ENCODE measurements around the gene PTGDR2. TPM values are rescaled to one million over a fixed set of nuclear protein-coding genes. Genes with fewer than 3 reads are reported as not detected.

Gene PTGDR2
- total RNA-seq, 2 experiments from 2014 or later = 3.3 to 3.4 TPM

DNA sequence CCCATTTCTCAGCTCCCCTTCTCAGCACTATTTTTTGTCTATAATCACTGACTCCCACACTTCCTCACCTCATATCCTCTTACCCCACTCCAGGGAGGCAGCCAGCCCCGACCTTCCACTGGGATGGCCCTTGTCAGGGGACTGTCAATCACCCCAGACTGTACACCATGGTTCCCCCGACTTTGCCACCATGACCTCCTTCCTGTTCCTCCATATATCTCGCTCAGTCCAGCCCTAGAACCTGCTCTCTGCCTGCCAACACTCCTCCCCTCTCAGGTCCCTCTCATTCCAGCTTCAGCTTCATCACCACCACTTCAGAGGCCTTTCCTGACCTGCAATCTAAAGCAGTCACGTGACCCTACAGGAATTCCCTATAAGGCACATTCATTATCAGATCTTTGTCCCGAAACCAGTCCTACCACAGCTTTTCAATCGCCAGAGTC is 34.1 kb upstream of the PTGDR2 start:
- ATAC-seq = no peak
- Mint-ChIP-seq H3K36me3 (ENCODE audit: low read depth) (peaks cover 41% of the 10 kb centered on the region), H3K27me3 (ENCODE audit: low read depth) (no peaks in the 10 kb centered on the region), H3K9me3 (ENCODE audit: insufficient read depth) (no peaks in the 10 kb centered on the region), H3K27ac (peak overlapping the region; percentile 51), H3K4me3 (no peak overlapping the region), H3K4me1 (ENCODE audit: low read depth) (peaks cover 9% of the 10 kb centered on the region)
- DNase-seq = no peak
- CTCF ChIA-PET = interaction anchor here (1.0 to 12.9 kb wide), 5 partner anchors 8 to 115 kb away, joined by 3 to 610 read pairs (median 61); partner anchors contain the start of genes CCDC86 and ZP1
- POLR2A ChIA-PET = interaction anchor here (1.2 kb wide), 1 partner anchor 59 kb away, joined by 4 read pairs; no protein-coding TSS in a partner anchor

DNA sequence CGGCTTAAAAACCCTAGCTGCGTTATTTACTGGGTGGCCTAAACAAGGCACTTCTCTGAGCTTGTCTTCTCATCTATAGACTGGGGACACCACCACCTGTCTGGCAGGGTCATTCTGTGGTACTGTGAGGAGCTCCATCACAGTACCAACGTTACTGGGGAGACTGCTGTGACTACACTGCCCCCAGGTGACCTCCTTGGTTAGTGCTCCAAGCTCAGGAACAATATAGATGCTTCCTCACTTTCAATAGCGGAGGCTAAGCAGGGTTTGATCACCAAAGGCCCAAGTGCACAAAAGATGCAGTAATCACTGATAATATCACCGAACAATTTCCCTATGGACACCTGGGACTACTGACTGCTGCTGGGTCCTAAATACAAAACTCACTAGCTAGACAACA is 31.8 kb upstream of the PTGDR2 start:
- DNase-seq (peak; percentile 79), ATAC-seq (peak; percentile 99)
- Mint-ChIP-seq H3K4me3 (no peak overlapping the region), H3K27me3 (ENCODE audit: low read depth) (no peaks in the 10 kb centered on the region), H3K4me1 (ENCODE audit: low read depth) (peaks cover 9% of the 10 kb centered on the region), H3K9me3 (ENCODE audit: insufficient read depth) (no peaks in the 10 kb centered on the region), H3K27ac (no peak overlapping the region), H3K36me3 (ENCODE audit: low read depth) (peaks cover 34% of the 10 kb centered on the region)
- CTCF ChIA-PET = interaction anchor here (0.7 to 12.9 kb wide), 29 partner anchors 10 to 300 kb away, joined by 3 to 610 read pairs (median 6); partner anchors contain the start of genes CCDC86, PRPF19, PTGDR2 and ZP1
- POLR2A ChIA-PET = interaction anchor here (1.0 to 1.3 kb wide), 5 partner anchors 21 to 112 kb away, joined by 3 to 7 read pairs (median 3); no protein-coding TSS in a partner anchor

DNA sequence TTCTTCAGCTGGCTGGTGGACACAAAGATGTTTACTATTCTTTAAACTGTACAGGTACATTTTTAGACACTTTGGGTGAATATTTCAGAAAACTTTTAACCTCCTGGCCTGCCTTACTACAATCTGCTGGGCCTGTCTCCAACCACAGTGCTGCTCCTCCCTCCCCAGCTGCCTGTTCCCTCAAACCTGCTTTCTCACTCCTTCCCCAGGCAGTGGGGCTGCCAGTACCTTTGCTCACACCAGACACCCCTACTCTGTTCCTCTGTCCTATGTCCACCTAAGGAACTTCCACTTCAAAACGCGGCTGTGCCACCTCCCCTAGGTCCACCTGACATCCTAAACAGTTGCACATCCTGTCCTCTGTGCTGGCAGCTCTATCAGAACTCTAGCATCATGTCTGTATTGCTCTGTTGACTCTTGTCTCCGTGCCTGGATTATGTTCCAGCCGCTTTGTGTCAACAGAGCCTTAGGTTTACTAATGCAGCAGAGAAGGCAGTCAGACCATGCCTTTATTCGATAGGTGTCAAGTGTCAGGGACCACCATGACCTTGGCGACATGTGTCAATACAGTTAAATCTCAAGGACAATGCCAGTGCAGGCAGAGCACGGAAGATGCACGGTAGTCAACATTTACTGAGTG is 25.0 kb upstream of the PTGDR2 start:
- ATAC-seq (no peak), DNase-seq (no peak)
- POLR2A ChIA-PET = no interaction called here
- H3K4me3 Mint-ChIP-seq = no peak overlapping the region
- peaks cover 33% of the 10 kb centered on the region for H3K36me3 Mint-ChIP-seq (ENCODE audit: low read depth)
- H3K9me3 Mint-ChIP-seq (ENCODE audit: insufficient read depth) = no peaks in the 10 kb centered on the region
- peaks cover 17% of the 10 kb centered on the region for H3K4me1 Mint-ChIP-seq (ENCODE audit: low read depth)
- CTCF ChIA-PET = interaction anchor here (0.8 to 12.9 kb wide), 2 partner anchors 30 to 46 kb away, joined by 3 to 610 read pairs; partner anchors contain the start of gene CCDC86
- peak overlapping the region; percentile 16 for H3K27ac Mint-ChIP-seq
- no peaks in the 10 kb centered on the region for H3K27me3 Mint-ChIP-seq (ENCODE audit: low read depth)

DNA sequence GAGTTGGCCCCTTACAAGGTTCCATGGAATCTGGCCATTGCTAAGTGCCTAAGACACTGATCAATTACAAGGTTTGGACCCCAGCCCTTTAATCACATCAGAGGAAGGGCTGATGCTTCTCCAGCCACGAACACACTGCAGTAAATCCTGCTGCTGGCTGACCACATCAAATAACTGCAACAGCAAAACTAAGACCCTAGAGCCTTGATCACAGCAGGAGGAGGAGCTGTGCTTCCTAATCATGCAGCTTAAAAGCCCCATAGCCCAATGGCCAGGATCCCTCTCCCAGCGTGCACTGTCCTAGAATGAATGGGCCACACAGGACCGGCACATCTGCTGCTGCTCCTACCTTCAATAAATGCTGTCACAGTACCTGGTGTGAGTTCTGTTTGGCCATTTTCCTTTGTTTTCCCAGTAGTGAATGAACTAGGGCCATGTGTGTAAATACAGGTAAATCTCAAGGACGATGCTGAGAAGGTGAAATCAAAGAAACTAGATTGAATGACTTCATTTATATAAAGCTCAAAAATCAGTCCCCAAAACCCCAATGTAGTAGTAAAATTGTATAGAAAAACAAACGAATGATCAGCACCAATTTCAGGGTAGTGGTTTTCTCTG is 24.3 kb upstream of the PTGDR2 start:
- DNase-seq (no peak), ATAC-seq (no peak)
- Mint-ChIP-seq H3K27me3 (ENCODE audit: low read depth) (no peaks in the 10 kb centered on the region), H3K9me3 (ENCODE audit: insufficient read depth) (no peaks in the 10 kb centered on the region), H3K4me3 (no peak overlapping the region), H3K27ac (no peak overlapping the region), H3K36me3 (ENCODE audit: low read depth) (peaks cover 27% of the 10 kb centered on the region), H3K4me1 (ENCODE audit: low read depth) (peaks cover 17% of the 10 kb centered on the region)
- POLR2A ChIA-PET = no interaction called here
- CTCF ChIA-PET = interaction anchor here (0.8 to 12.9 kb wide), 2 partner anchors 29 to 45 kb away, joined by 3 to 610 read pairs; partner anchors contain the start of gene CCDC86

DNA sequence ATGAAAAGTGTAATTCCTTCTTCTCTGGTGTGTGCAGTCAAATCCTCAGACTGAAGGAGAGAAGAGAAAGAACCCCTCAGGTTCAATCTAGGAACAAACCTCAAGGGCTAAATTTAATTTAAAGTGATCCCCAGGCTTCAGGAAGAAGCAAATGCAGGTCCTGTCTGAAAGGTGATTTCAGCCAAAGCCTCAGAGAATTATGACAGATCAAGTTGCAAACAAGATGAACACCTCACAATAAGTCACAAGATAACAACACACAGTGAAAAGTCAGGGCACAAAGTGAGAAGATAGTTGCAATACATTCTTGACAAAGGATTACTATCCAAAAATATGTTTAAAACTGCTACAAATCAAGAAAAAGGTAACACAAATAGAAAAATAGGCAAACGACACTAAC is 23.4 kb upstream of the PTGDR2 start:
- peaks cover 24% of the 10 kb centered on the region for H3K4me1 Mint-ChIP-seq (ENCODE audit: low read depth)
- H3K36me3 Mint-ChIP-seq (ENCODE audit: low read depth) = peaks cover 25% of the 10 kb centered on the region
- no peak overlapping the region for H3K27ac Mint-ChIP-seq
- DNase-seq (no peak), ATAC-seq (no peak)
- H3K4me3 Mint-ChIP-seq = no peak overlapping the region
- ChIA-PET POLR2A (no interaction called here), CTCF (interaction anchor here (4.2 to 12.6 kb wide), 2 partner anchors 10 to 48 kb away, joined by 25 to 122 read pairs; no protein-coding TSS in a partner anchor)
- H3K9me3 Mint-ChIP-seq (ENCODE audit: insufficient read depth) = no peaks in the 10 kb centered on the region
- no peaks in the 10 kb centered on the region for H3K27me3 Mint-ChIP-seq (ENCODE audit: low read depth)

DNA sequence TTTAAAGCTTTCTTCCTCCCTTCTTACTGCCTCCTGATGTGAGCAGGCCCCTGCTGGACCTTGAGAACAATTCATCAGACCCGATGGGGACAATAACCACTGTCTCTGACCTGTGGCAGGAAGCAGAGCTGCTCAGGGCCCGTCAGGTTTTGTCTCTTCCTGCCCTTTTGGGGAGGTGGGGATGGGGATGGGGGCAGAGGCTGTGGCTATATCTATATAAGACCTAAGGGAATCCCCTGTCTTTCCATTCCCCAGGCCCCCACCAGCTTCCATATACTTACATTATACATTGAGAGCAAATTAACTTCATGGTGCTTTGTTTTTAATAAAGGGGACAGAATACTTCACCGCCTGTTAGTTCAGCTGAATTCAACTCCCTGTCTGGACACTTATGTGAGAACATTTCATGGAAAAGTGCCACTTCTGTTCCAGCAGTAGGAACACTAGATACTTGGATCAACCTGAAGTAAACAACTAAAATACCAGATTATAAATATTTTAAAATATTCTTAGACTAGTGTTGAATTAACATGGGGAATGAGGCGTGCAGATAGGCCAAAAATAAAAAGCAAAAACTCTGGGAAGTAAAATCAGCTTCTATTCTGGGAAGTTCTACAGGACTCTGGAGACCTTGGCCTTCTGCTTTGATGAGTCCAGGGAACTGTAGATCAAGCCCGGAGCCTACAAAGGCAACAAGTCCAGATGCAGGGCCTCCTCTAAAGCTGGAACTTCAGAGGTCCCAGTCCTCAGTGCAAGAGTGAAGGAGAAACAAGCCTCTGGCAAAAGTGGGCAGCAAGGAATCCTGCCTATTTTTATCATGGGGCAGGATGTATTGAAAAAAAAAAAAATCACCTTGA is 22.7 kb upstream of the PTGDR2 start:
- H3K27ac Mint-ChIP-seq = no peak overlapping the region
- CTCF ChIA-PET = interaction anchor here (2.2 to 12.6 kb wide), 3 partner anchors 10 to 47 kb away, joined by 6 to 122 read pairs (median 25); no protein-coding TSS in a partner anchor
- DNase-seq (no peak), ATAC-seq (no peak)
- H3K27me3 Mint-ChIP-seq (ENCODE audit: low read depth) = no peaks in the 10 kb centered on the region
- peaks cover 25% of the 10 kb centered on the region for H3K36me3 Mint-ChIP-seq (ENCODE audit: low read depth)
- POLR2A ChIA-PET = no interaction called here
- H3K4me3 Mint-ChIP-seq = no peak overlapping the region
- no peaks in the 10 kb centered on the region for H3K9me3 Mint-ChIP-seq (ENCODE audit: insufficient read depth)
- peaks cover 31% of the 10 kb centered on the region for H3K4me1 Mint-ChIP-seq (ENCODE audit: low read depth)

DNA sequence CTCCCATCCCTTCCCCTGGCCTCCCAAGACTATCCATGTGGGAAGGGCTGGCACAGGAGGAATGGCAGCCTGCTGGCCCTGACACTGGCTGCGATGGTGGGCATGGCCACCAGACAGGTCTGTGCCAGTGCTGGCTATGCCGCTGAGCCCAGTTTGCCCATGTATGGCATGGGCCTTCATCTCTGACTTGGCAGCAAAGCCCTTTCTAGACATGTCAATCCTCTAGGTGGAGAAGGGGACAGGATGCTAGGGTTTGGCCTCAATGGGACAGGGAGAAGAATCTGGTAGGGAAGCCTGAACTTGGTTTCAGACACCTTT is 20.4 kb upstream of the PTGDR2 start:
- ATAC-seq (no peak), DNase-seq (no peak)
- H3K27ac Mint-ChIP-seq = peak overlapping the region; percentile 5
- peaks cover 17% of the 10 kb centered on the region for H3K36me3 Mint-ChIP-seq (ENCODE audit: low read depth)
- peaks cover 54% of the 10 kb centered on the region for H3K4me1 Mint-ChIP-seq (ENCODE audit: low read depth)
- H3K9me3 Mint-ChIP-seq (ENCODE audit: insufficient read depth) = no peaks in the 10 kb centered on the region
- ChIA-PET POLR2A (no interaction called here), CTCF (interaction anchor here (0.8 to 12.6 kb wide), 4 partner anchors 13 to 45 kb away, joined by 3 to 122 read pairs (median 14); no protein-coding TSS in a partner anchor)
- H3K4me3 Mint-ChIP-seq = no peak overlapping the region
- no peaks in the 10 kb centered on the region for H3K27me3 Mint-ChIP-seq (ENCODE audit: low read depth)

DNA sequence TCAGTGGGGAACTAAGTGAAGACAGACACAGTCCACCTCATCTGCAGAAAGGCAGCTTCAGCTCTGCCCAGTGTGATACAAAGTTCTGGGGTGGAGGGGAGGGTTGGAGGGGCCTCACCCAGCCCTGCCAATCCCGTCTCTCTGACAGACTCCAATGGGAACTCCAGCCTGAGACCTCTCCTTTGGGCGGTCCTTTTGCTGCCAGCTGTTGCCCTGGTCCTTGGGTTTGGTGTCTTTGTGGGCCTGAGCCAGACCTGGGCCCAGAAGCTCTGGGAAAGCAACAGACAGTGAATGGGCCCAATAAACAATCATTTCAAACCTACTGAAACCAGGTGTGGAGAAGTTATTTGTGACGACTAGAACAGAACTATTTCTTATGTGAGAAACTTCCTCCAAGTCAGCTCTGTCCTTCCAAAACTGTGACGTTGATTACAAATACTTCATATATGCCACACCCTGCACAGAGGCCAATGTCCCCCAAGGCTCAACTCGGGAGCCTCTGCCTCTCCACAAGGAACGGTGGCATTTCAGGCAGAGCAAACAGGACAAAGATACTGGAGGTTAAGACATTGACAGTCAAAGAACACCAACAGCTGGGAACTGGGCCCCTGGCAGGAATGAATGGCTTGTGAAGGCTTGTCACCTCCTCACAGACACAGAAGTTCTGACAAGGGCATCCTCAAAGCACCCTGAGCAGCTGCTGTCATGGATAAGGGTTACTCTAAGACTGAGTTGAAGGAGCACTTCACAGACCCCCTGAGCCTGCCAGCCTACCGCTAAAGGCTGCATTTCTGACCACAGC is 19.8 kb upstream of the PTGDR2 start:
- H3K9me3 Mint-ChIP-seq (ENCODE audit: insufficient read depth) = no peaks in the 10 kb centered on the region
- H3K4me3 Mint-ChIP-seq = no peak overlapping the region
- CTCF ChIA-PET = interaction anchor here (0.8 to 12.6 kb wide), 4 partner anchors 13 to 44 kb away, joined by 3 to 122 read pairs (median 14); no protein-coding TSS in a partner anchor
- H3K27me3 Mint-ChIP-seq (ENCODE audit: low read depth) = no peaks in the 10 kb centered on the region
- H3K27ac Mint-ChIP-seq = no peak overlapping the region
- peaks cover 12% of the 10 kb centered on the region for H3K36me3 Mint-ChIP-seq (ENCODE audit: low read depth)
- DNase-seq (no peak), ATAC-seq (no peak)
- POLR2A ChIA-PET = interaction anchor here (0.6 kb wide), 1 partner anchor 1761 kb away, joined by 3 read pairs; no protein-coding TSS in a partner anchor
- peaks cover 55% of the 10 kb centered on the region for H3K4me1 Mint-ChIP-seq (ENCODE audit: low read depth)

DNA sequence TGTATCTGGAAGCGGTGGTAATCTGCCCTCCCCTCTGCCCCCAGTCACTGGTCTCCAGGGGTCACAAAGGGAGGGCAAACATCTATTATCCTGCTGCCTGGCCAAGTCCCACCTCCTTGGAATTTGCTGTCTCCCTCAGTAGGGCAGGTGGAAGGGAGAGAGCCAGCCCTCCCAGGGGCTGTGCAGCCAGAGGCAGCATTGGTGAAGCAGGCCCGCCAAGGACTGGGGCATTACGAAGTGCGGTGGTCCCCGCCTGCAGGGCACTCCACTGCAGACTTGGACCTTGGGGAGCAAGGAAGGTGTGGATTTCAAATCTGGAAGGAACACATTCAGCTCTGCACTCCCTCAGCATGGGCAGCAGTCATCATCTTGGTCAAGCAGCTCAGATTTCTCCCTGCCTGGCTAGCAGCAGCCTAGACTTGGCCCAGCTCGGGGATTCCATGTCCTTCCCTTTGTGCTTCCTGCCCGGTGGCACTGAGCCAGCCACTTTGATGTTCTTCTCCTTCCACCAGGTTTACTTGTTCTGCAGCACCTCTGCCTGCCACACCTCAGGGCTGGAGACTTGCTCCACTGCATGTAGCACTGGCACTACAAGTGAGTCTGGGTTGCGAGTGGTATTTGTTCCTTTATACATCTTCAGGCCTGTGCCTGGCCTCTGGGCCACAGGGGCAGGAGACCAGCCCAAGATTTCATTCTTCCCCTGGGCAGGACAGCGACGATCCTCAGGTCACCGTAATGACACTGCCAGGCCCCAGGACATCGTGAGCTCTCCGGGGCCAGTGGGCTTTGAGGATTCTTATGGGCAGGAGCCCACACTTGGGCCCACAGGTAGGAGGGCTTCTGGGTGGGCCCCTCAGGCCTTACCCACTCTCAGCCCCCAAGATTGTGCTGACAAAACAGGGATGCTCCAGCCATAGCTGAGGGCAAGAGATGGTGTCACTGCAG is 18.9 kb upstream of the PTGDR2 start:
- peaks cover 12% of the 10 kb centered on the region for H3K36me3 Mint-ChIP-seq (ENCODE audit: low read depth)
- H3K9me3 Mint-ChIP-seq (ENCODE audit: insufficient read depth) = no peaks in the 10 kb centered on the region
- ChIA-PET POLR2A (no interaction called here), CTCF (interaction anchor here (4.2 to 12.6 kb wide), 3 partner anchors 14 to 43 kb away, joined by 25 to 122 read pairs (median 86); no protein-coding TSS in a partner anchor)
- H3K4me3 Mint-ChIP-seq = no peak overlapping the region
- H3K4me1 Mint-ChIP-seq (ENCODE audit: low read depth) = peaks cover 56% of the 10 kb centered on the region
- H3K27me3 Mint-ChIP-seq (ENCODE audit: low read depth) = no peaks in the 10 kb centered on the region
- ATAC-seq (no peak), DNase-seq (no peak)
- peak overlapping the region; percentile 87 for H3K27ac Mint-ChIP-seq

DNA sequence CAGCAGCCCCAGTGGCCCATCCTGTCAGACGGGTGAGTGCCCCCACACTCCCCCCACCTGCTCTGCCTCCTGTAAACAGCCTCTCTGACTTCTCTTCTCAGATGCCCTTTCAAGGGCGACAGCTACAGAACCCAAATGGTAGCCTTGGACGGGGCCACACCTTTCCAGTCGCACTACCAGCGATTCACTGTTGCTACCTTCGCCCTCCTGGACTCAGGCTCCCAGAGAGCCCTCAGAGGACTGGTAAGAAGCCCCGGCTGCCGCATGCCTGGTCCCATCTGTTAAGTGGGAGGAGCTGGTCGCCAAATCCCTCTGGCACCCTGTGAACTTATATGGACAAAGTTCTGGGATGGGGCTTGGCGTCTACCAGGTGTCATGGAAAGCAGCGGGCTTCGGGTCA is 17.8 kb upstream of the PTGDR2 start:
- ATAC-seq = no peak
- Mint-ChIP-seq H3K36me3 (ENCODE audit: low read depth) (peaks cover 9% of the 10 kb centered on the region), H3K9me3 (ENCODE audit: insufficient read depth) (no peaks in the 10 kb centered on the region), H3K27me3 (ENCODE audit: low read depth) (no peaks in the 10 kb centered on the region), H3K27ac (peak overlapping the region; percentile 87), H3K4me3 (no peak overlapping the region), H3K4me1 (ENCODE audit: low read depth) (peaks cover 63% of the 10 kb centered on the region)
- no peak for DNase-seq
- POLR2A ChIA-PET = interaction anchor here (1.2 kb wide), 1 partner anchor 34 kb away, joined by 3 read pairs; no protein-coding TSS in a partner anchor
- CTCF ChIA-PET = interaction anchor here (1.0 to 12.6 kb wide), 3 partner anchors 15 to 42 kb away, joined by 3 to 122 read pairs (median 86); no protein-coding TSS in a partner anchor

Measured in activated CD8-positive, alpha-beta T cell treated with anti-CD3 and anti-CD28 coated beads, Interleukin-2, amount 10 ng/mL, durations not matched to agents 7 days and 5 days (primary cell).